HCT116 (cell line): ENCODE data around the gene MICOS13. TPM values are rescaled to one million over a fixed set of nuclear protein-coding genes. Genes with fewer than 3 reads are reported as not detected.

ENCODE experiments used
- ATAC-seq: fragments of 200-7000 bp; cut with Tn5 transposase; 2 replicates; pipeline ENCODE4 v1.9.1; 2020; ENCODE audit warnings: mild to moderate bottlenecking, moderate library complexity
- BruUV-seq: library from RNA; stranded (reverse); fragments of 400-500 nt; replicated peaks from 2 replicates; lab custom pipeline; 2021; lab: Mats Ljungman, UMichigan
- CTCF ChIA-PET: fragments of 300-600 bp; sonication (Branson Sonifier 250); formaldehyde crosslinking; loops from one replicate; lab custom pipeline; 2021; ENCODE audit warnings: antibody characterized with exemption; lab: Charles Lee
- POLR2A ChIA-PET: fragments of 300-600, 350-600 bp; sonication (Branson Sonifier 250); formaldehyde crosslinking; loops from one replicate; lab custom pipeline; 2021; ENCODE audit warnings: antibody characterized with exemption; lab: Charles Lee
- RAD21 ChIA-PET, 2 experiments: fragments of 300-600 bp; sonication (Branson Sonifier 250); formaldehyde crosslinking; loops; one replicate each; lab custom pipeline; 2023; ENCODE audit warnings: low total read pairs in 2 of 2; ENCODE audit not compliant: uncharacterized antibody in 2 of 2, unreplicated experiment in 2 of 2, low non-redundant PET in 1 of 2; lab: Charles Lee
- DNase-seq: peaks from one replicate; pipeline ENCODE4 v3.0.0-alpha.2; 2010; ENCODE audit warnings: low read depth, low spot score
- H2AFZ ChIP-seq: fragments of 200-600 bp; shearing (Covaris generic), sonication (generic); 2 replicates; pipeline ENCODE4 v1.6.1; 2017; ENCODE audit warnings: low read depth, mixed run types, mixed read lengths, antibody characterized with exemption, low read length; ENCODE audit not compliant: poor library complexity, severe bottlenecking
- H3K27ac ChIP-seq: 2 replicates; pipeline ENCODE4 v1.5.1; 2012; ENCODE audit warnings: low read depth, low read length
- H3K27me3 ChIP-seq: fragments of 200-600 bp; sonication (generic); 2 replicates; pipeline ENCODE4 v1.6.1; 2016; ENCODE audit warnings: mixed run types, low read length, mixed read lengths; ENCODE audit not compliant: insufficient read depth
- H3K36me3 ChIP-seq, 2 experiments: fragments of 200-500 bp in 1 of 2; fragments of 200-600 bp in 1 of 2; sonication (Bioruptor generic) in 1 of 2; sonication (generic) in 1 of 2; 2 replicates each; pipeline versions ENCODE4 v1.5.1 to v1.6.1; 2014 to 2016; ENCODE audit warnings: low read length in 2 of 2, inconsistent platforms in 1 of 2, mixed read lengths in 1 of 2, mixed run types in 1 of 2; ENCODE audit not compliant: insufficient read depth in 2 of 2, control insufficient read depth in 1 of 2
- H3K4me1 ChIP-seq, 2 experiments: fragments of 200-600 bp in 1 of 2; sonication (generic) in 1 of 2; 2 replicates each; pipeline versions ENCODE4 v1.5.1 to v1.6.1; 2012 to 2017; ENCODE audit warnings: low read length in 2 of 2, inconsistent platforms in 1 of 2, mild to moderate bottlenecking in 1 of 2, mixed read lengths in 1 of 2, mixed run types in 1 of 2, moderate library complexity in 1 of 2; ENCODE audit not compliant: insufficient read depth in 2 of 2, control insufficient read depth in 1 of 2
- H3K4me2 ChIP-seq: fragments of 200-600 bp; sonication (generic); 2 replicates; pipeline ENCODE4 v1.6.1; 2017; ENCODE audit warnings: mixed run types, low read length, mixed read lengths
- H3K4me3 ChIP-seq, 2 experiments: fragments of 200-600 bp in 1 of 2; sonication (generic) in 1 of 2; replicated peaks in 1 of 2; 2 replicates each; pipeline ENCODE4 v1.5.1; 2011 to 2016; ENCODE audit warnings: low read length in 2 of 2, control low read depth in 1 of 2, low read depth in 1 of 2, mild to moderate bottlenecking in 1 of 2, mixed read lengths in 1 of 2, mixed run types in 1 of 2
- H3K79me2 ChIP-seq: fragments of 200-600 bp; sonication (generic); 2 replicates; pipeline ENCODE4 v1.6.1; 2017; ENCODE audit warnings: mild to moderate bottlenecking, mixed run types, low read length, moderate library complexity, mixed read lengths; ENCODE audit not compliant: insufficient read depth
- H3K9ac ChIP-seq: fragments of 200-600 bp; sonication (generic); 2 replicates; pipeline ENCODE4 v1.6.1; 2016; ENCODE audit warnings: low read length, mixed read lengths
- H3K9me2 ChIP-seq: fragments of 200-600 bp; sonication (generic), shearing (Covaris generic); 2 replicates; pipeline ENCODE4 v1.6.1; 2017; ENCODE audit warnings: mixed run types, mild to moderate bottlenecking, moderate library complexity; ENCODE audit not compliant: insufficient read depth
- H3K9me3 ChIP-seq, 2 experiments: fragments of 200-500 bp in 1 of 2; fragments of 200-600 bp in 1 of 2; sonication (Bioruptor generic) in 1 of 2; sonication (generic) in 1 of 2; 2 replicates each; pipeline ENCODE4 v1.6.1; 2014 to 2017; ENCODE audit warnings: low read length in 2 of 2, mixed read lengths in 2 of 2, inconsistent platforms in 1 of 2, low read depth in 1 of 2, mild to moderate bottlenecking in 1 of 2, mixed run types in 1 of 2, moderate library complexity in 1 of 2; ENCODE audit not compliant: control insufficient read depth in 1 of 2, insufficient read depth in 1 of 2
- H4K20me1 ChIP-seq: fragments of 200-600 bp; sonication (generic), shearing (Covaris generic); 2 replicates; pipeline ENCODE4 v1.6.1; 2017; ENCODE audit warnings: mixed run types, mild to moderate bottlenecking, moderate library complexity; ENCODE audit not compliant: insufficient read depth
- CBX3 ChIP-seq: IDR thresholded peaks from 2 replicates; pipeline ENCODE4 v1.6.1; 2012; ENCODE audit warnings: low read depth
- CEBPB ChIP-seq: IDR thresholded peaks from 2 replicates; pipeline ENCODE4 v1.6.1; 2012; ENCODE audit warnings: low read depth
- EGR1 ChIP-seq: IDR thresholded peaks from 2 replicates; pipeline ENCODE4 v1.6.1; 2012; ENCODE audit warnings: low read depth
- EZH2 ChIP-seq: fragments of 200-600 bp; sonication (generic); IDR thresholded peaks from 2 replicates; pipeline ENCODE4 v1.6.1; 2017; ENCODE audit warnings: antibody characterized with exemption, mixed run types
- EZH2phosphoT487 ChIP-seq: fragments of 200-600 bp; IDR thresholded peaks from 2 replicates; pipeline ENCODE4 v1.6.1; 2018; ENCODE audit warnings: antibody characterized with exemption, borderline replicate concordance
- FOSL1 ChIP-seq: IDR thresholded peaks from 2 replicates; pipeline ENCODE4 v1.6.1; 2012; ENCODE audit warnings: low read depth
- JUND ChIP-seq: IDR thresholded peaks from 2 replicates; pipeline ENCODE4 v1.6.1; 2012
- POLR2AphosphoS5 ChIP-seq: IDR thresholded peaks from 2 replicates; pipeline ENCODE4 v1.6.1; 2011; ENCODE audit warnings: mild to moderate bottlenecking, low read depth, low read length, moderate library complexity
- RAD21 ChIP-seq: IDR thresholded peaks from 2 replicates; pipeline ENCODE4 v1.6.1; 2012; ENCODE audit warnings: low read depth, mild to moderate bottlenecking
- SP1 ChIP-seq: IDR thresholded peaks from 2 replicates; pipeline ENCODE4 v1.6.1; 2012; ENCODE audit warnings: low read depth
- TCF7L2 ChIP-seq: IDR thresholded peaks from 2 replicates; pipeline ENCODE4 v1.7.0; 2011; ENCODE audit warnings: borderline replicate concordance, inconsistent platforms; ENCODE audit not compliant: insufficient read depth, insufficient read length; ENCODE audit errors: extremely low read depth
- ZNF274 ChIP-seq: fragments of 200-500 bp; sonication (Bioruptor generic); IDR thresholded peaks from 2 replicates; pipeline ENCODE4 v1.6.1; 2014; ENCODE audit warnings: mild to moderate bottlenecking, low read depth, low read length, inconsistent platforms
- intact Hi-C: fragments of 100-400 bp; cut with micrococcal nuclease; formaldehyde crosslinking; loops from 2 replicates; pipeline ENCODE4 v1.10.0; 2022
- total RNA-seq: library from RNA; stranded (reverse); gene quantifications from one replicate; pipeline ENCODE4 v1.2.1, GENCODE V29; 2021; ENCODE audit not compliant: unreplicated experiment
- TF ChIP-seq, protein P1 (sequence below): IDR thresholded peaks from 2 replicates; pipeline ENCODE4 v1.6.1; 2011; ENCODE audit warnings: mild to moderate bottlenecking, low read length, moderate library complexity; ENCODE audit not compliant: insufficient replicate concordance; ENCODE audit errors: extremely low read depth
- TF ChIP-seq, protein P2 (sequence below), 3 experiments: fragments of 200-600 bp in 1 of 3; sonication (generic) in 1 of 3; IDR thresholded peaks in 2 of 3; conservative IDR thresholded peaks in 1 of 3; 2 replicates each; pipeline ENCODE4 v1.5.1; 2012 to 2017; ENCODE audit warnings: low read depth in 2 of 3, low read length in 2 of 3, antibody characterized with exemption in 1 of 3, borderline replicate concordance in 1 of 3, control low read depth in 1 of 3, mild to moderate bottlenecking in 1 of 3, mixed read lengths in 1 of 3, mixed run types in 1 of 3, moderate library complexity in 1 of 3; ENCODE audit not compliant: insufficient read depth in 1 of 3
- TF ChIP-seq, protein P3 (sequence below): IDR thresholded peaks from 2 replicates; pipeline ENCODE4 v1.6.1; 2012

The MICOS13 gene
- total RNA-seq, 1 experiment from 2014 or later: 61.6 TPM

DNA sequence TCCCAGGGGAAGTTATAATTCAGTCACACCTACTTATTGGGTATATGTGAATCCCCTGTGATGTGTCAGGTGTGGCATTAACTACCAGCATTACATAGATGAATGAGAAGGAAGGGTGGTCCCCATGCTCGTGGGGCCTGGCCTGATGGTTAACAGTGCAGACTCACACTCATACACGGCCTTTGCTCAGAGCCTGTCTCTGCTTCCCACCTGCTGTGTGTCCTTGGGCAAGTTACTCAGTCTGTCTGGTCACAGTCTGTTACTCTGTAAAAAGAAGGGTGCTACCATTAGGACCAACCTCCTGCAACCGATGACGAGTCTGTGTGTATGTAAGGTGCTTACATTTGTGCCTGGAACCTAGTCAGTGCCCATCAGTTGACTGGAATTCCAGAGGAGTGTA lies 33.6 kb downstream of the MICOS13 start (continued):
- no peak for TF ChIP-seq CEBPB
- TF ChIP-seq, protein P1, sequence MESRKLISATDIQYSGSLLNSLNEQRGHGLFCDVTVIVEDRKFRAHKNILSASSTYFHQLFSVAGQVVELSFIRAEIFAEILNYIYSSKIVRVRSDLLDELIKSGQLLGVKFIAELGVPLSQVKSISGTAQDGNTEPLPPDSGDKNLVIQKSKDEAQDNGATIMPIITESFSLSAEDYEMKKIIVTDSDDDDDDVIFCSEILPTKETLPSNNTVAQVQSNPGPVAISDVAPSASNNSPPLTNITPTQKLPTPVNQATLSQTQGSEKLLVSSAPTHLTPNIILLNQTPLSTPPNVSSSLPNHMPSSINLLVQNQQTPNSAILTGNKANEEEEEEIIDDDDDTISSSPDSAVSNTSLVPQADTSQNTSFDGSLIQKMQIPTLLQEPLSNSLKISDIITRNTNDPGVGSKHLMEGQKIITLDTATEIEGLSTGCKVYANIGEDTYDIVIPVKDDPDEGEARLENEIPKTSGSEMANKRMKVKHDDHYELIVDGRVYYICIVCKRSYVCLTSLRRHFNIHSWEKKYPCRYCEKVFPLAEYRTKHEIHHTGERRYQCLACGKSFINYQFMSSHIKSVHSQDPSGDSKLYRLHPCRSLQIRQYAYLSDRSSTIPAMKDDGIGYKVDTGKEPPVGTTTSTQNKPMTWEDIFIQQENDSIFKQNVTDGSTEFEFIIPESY: no peak

DNA sequence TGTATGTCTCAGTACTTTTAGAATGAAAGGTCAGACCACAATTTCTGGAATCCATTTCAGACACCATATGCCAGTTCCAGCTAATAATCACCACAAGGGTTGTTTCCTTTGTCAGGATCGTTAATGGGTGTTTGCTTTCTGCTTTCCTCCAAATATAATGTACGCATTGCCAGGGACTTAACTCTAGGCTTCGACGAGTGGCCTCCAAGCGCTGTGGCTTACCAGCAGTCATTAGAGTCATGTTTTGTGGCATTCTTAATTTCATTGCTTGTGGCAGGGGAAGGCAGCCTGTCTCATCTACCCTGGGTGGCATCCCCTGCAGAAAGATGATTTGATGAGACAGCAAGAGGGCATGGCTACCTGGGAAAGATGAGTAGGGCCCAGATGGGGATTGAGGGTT lies 34.9 kb downstream of the MICOS13 start:
- intact Hi-C loops: no loop called here
- Histone ChIP-seq H3K79me2 (peaks cover 91% of the 10 kb centered on the region), H4K20me1 (peaks cover 19% of the 10 kb centered on the region; the same call in 1 of the 2 replicates), H3K36me3 (peaks cover 58 to 77% of the 10 kb centered on the region in 2 experiments), H3K27me3 (no peaks in the 10 kb centered on the region), H3K9me3 (no peaks in the 10 kb centered on the region), H3K9me2 (no peaks in the 10 kb centered on the region), H2AFZ (no peak overlapping the region), H3K9ac (no peak overlapping the region), H3K4me2 (no peak overlapping the region), H3K4me3 (no peak overlapping the region), H3K27ac (no peak overlapping the region), H3K4me1 (no peaks in the 10 kb centered on the region)
- CTCF ChIA-PET: no interaction called here
- no peak for DNase-seq
- no peak for ATAC-seq
- POLR2A ChIA-PET: no interaction called here
- TF ChIP-seq TCF7L2 (no peak), EZH2phosphoT487 (no peak), EGR1 (no peak), FOSL1 (no peak), EZH2 (no peak), ZNF274 (no peak), JUND (no peak), POLR2AphosphoS5 (no peak), RAD21 (no peak), SP1 (no peak), CBX3 (no peak)
- TF ChIP-seq, protein P2, sequence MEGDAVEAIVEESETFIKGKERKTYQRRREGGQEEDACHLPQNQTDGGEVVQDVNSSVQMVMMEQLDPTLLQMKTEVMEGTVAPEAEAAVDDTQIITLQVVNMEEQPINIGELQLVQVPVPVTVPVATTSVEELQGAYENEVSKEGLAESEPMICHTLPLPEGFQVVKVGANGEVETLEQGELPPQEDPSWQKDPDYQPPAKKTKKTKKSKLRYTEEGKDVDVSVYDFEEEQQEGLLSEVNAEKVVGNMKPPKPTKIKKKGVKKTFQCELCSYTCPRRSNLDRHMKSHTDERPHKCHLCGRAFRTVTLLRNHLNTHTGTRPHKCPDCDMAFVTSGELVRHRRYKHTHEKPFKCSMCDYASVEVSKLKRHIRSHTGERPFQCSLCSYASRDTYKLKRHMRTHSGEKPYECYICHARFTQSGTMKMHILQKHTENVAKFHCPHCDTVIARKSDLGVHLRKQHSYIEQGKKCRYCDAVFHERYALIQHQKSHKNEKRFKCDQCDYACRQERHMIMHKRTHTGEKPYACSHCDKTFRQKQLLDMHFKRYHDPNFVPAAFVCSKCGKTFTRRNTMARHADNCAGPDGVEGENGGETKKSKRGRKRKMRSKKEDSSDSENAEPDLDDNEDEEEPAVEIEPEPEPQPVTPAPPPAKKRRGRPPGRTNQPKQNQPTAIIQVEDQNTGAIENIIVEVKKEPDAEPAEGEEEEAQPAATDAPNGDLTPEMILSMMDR (IDR thresholded peaks at IDR 0.05 in 2 of 3, conservative IDR thresholded peaks at IDR 0.05 in 1 of 3; ENCODE audit: borderline replicate concordance in 1 of 3, insufficient read depth in 1 of 3, low read depth in 2 of 3, low read length in 2 of 3): no peak
- TF ChIP-seq, protein P3, sequence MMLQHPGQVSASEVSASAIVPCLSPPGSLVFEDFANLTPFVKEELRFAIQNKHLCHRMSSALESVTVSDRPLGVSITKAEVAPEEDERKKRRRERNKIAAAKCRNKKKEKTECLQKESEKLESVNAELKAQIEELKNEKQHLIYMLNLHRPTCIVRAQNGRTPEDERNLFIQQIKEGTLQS: no peak
- RAD21 ChIA-PET: no interaction called here
- no TSS peak for BruUV-seq
